ENCODE data around the gene NIT2.

NIT2 gene

DNA sequence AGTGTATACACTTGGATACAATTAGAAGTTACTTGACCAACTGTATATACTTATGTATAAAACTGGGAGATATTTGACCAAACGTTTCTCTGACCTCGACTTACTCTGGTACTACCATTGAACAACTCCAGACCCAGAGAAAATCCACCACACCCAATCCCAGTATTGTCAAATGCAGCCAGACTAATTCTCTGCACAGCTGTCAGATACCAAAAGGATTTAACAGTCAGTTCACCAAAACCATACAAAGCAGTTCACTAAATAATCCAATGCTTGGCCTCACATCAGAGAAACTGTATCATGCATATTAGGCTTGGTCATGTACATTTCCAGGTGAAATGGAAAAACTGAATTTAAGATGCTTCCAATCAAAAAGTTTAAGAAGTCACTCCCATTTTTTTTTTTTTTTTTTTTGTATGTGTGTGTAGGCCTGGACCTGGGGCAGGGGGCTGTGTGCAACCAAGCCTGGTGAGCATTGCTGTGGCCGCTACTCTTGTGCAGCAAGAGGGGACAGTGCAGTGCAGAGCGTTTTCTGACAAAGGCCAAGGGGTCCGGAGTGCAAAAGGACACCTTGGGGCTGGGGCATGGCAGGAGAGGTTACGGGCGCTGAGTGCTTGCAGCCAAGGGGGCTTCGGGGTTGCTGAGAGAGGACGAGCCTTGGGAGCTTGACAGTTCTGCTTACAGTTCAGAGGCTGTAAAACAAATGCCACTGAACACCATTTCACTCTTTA lies 64.9 kb downstream of the NIT2 start:
- DNase-seq (ENCODE audit: low spot score), result no peak

DNA sequence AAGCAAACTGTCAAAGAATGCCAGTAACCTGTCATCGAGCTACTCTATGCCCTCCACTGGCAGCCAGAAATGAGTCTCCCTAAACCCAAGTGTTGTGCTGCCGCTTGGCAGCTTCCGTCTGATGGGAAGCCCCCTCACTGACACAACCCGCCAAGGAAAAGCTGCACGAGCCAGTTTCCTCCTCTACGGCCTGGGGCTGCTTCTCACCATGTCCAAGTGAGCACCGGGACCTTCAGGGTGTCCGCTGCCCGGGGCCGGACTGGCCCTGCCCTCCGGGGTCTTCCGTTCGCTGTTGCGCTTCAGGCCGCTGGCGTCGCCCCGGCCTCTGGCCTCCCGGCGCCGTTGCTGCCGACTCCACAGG lies 65.8 kb downstream of the NIT2 start:
- peak; percentile 43 for DNase-seq (ENCODE audit: low spot score)

GRCh38 chr3:100400780-100401673 lies 66.5 kb downstream of the NIT2 start, which contains the start of the genes LNP1 and TOMM70:
Gene LNP1, plus strand, starts transcription at chr3:100401539. Its CDS starts 28,191 bp downstream, at chr3:100429730.
Gene TOMM70, minus strand, starts transcription at chr3:100401089. Its CDS starts 140 bp downstream, at chr3:100400949.
- peak; percentile 94 for DNase-seq (ENCODE audit: low spot score)

GRCh38 chr3:100401674-100402041 lies 67.1 kb downstream of the NIT2 start:
- DNase-seq (ENCODE audit: low spot score), result no peak

DNA sequence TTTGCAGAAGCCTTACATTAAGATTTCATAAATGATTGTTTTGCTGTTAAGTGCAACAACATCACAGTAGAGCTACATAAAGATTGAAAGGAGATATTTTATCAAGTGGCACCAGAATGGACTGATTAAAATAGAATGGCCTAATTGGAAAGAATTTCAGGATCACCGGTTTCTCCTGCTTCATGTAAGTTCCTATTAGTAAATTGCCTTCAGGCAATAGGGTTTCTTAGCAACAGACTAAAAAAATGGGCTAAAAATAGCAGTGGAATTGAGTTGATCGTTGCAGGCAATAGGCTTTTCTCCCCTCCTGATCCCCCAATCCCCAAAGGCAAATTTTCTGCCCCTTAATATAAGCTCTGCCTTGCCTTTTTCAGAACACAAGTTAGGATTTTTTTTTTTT lies 67.7 kb downstream of the NIT2 start:
- DNase-seq (ENCODE audit: low spot score), result no peak

- no peak for DNase-seq (ENCODE audit: low spot score)
Observed at GRCh38 chr3:100402891-100403290, 68.3 kb downstream of the NIT2 start.

GRCh38 chr3:100403362-100404249 lies 69.0 kb downstream of the NIT2 start:
- DNase-seq (ENCODE audit: low spot score), result no peak

DNA sequence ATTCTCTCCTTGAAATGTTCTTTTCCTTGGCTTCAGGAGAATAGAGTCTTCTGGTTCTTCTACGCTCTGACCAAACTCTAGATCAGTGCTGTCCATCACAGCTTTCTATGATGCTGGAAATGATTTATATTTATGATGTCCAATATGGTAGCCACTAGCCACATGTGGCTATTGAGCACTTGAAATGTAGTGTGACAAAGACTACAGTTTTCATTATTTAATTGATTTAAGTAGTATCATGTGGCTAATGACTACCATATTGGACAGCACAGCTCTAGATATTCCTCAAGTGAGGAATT lies 69.6 kb downstream of the NIT2 start:
- DNase-seq (ENCODE audit: low spot score), result no peak

- no peak for DNase-seq (ENCODE audit: low spot score)
Observed at GRCh38 chr3:100407164-100407563, 72.6 kb downstream of the NIT2 start.

- no peak for DNase-seq (ENCODE audit: low spot score)
Observed at GRCh38 chr3:100407977-100408532, 73.5 kb downstream of the NIT2 start.

Measured in hematopoietic multipotent progenitor cell treated with erythropoietin and hydrocortisone succinate and interleukin-3 and kit ligand, for 17 days (in vitro differentiated cells).